Measurements from ENCODE around the gene PGPEP1.
"Not testable (repeated sequence)": the region's sequence is repeated elsewhere in the genome, so short reads cannot be mapped to it uniquely, and the experiment has no call there.

Gene PGPEP1

DNA sequence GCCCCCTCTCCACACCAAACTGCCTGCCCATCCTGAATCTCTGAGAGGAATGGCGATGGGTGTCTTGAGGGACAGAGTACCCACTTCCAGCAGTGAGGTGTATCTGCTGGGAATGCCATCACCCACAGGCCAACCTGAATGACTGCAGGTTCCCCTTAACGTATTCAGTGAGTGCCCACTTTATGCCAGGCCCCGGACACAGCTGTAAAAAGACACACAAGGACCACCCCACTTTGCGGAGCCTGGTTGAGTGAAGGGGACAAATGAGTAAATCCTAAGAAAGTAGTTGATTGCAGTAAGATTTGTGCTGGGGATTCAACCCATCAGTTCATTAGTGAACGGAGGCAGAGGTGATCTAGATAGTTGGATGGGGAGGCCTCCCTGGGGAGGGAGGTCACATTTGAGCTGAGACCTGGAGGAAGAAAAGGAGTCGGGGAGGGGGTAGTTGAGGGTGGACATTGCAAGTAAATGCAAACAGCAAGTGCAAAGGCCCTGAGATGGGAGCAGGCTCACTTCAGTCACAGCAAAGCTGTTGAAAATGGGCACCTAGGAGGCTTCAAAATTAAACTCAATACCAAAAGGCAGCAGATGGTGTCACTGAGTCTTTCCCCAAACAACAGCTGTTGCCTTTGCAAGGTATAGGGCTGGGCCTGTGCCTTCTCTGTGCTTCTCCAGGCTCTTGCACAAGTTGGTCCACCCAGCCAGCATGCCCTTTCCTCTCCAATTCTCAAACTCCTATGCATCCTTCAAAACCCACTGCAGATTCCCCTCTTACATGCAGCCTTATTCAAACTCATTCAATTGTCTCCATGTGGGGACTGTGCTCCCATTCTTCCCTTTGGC, 49.9 kb downstream of the PGPEP1 start:
- no peak for DNase-seq (ENCODE audit: low read depth in 2 of 2)

DNA sequence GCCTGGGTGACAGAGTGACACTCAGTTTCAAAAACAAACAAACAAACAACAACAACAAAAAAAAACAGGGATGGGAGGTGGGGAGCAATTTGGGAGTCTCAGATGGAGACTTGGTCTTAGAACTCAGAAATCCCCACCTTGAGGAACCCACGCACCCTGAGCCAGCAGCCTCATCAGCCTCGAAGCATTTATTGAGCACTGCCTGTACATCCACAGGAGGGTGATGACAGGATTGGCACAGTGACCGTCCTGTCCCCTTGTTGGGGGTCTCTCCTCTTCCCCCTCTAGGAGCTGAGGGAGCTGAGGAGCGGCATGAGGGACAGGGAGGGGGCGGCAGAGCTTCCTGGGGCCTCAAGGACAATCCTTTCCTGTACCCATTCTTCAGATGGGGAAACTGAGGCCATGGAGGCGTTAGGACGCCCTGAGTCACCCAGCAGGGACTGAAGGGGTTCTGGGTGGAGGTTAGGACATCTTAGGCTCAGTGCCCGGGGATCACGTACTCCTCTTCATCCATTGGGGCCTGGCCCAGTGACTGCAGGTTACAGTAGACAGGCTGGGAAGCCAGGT, 51.2 kb downstream of the PGPEP1 start:
- DNase-seq (ENCODE audit: low read depth in 2 of 2): no peak

DNA sequence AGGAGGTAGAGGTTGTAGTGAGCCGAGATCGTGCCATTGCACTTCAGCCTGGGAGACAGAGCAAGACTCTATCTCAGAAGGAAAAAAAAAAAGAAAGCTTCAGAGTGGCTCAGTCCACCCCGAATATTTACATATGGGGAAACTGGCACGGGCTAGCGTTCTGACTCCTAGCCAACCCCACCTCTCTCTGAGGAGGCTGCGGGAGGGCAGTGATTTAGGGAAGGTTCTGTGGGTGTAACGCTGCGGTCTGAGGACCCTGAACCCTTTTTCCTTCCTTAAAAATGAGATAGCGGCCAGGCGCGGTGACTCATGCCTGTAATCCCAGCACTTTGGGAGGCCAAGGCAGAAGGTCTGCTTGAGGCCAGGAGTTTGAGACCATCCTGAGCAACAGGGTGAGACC, 52.0 kb downstream of the PGPEP1 start:
- DNase-seq (ENCODE audit: low read depth in 2 of 2): no peak

DNA sequence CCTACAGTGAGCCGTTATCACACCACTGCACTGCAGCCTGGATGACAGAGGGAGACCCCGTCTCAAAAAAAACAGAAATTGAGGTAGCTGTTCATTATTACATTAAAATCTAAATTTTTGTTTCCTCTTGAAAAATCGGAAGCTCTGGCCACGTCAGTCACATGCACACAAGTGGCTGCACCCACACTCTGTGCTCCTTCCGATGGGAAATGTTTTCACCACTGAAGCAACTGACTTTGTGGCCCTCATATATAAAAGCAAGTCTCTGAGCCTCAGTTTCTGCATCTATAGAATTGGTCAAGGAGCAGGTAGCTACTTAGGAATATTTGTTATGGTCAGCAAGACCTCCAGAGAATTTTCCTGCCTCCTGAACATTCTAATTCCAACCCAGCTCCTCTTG, 52.5 kb downstream of the PGPEP1 start:
- DNase-seq (ENCODE audit: low read depth in 2 of 2): no peak

DNA sequence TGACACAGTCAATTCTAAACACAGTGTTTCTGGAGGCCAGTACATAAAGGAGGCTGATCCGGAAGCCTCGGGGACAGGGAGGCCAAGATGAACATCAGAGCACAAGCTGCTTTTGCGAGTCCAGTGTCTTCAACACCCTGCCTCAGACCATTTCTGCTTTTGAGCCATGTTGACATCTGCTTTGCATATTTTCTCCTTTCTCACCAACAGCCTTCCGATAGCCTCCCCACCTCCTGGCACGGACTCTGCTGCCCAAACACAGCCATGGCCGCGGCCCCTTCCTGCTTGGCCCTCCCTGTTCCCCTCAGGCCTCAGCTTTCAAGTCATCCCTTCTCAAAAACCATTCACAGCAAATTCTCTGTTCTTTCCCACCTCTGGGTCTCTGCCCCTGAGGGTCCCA, 53.4 kb downstream of the PGPEP1 start:
- no peak for DNase-seq (ENCODE audit: low read depth in 2 of 2)

DNA sequence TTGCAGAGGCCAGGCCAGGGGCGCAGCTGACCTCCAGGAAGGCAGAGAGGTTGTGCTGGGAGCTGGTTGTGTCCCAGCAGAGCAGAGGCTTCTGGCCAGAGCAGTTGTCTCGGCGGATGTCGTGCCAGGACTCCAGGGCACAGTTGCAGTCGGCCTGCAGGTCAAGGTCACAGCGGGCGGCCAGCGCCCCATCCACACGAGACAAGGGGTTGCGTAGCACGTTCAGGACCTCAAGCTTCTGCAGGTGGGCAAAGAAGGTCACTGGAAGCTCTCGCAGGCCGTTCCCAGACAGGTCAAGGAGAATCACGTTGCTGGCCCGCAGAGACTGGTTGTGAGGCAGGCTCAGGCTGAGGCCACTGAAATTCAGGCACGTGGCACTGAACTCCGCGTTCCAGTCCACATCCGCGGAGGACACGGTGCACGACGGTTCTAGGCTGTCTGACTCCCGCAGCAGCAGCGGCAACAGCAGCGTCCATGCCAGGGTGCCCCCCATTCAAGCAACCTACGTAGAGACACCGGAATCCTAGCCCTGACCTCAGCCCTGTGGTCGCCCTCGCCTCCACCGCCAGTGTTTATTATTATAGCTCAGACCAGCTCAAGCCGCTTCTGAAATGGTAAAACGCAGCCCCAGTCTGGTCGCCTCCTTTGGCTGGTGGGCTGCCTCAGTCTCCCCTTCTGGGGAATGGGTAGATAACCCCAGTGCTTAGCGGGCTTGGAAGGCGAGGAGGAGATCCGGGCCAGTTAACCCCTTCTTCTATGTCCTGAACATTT, 56.3 kb downstream of the PGPEP1 start:
- DNase-seq (ENCODE audit: low read depth in 2 of 2): no peak

DNA sequence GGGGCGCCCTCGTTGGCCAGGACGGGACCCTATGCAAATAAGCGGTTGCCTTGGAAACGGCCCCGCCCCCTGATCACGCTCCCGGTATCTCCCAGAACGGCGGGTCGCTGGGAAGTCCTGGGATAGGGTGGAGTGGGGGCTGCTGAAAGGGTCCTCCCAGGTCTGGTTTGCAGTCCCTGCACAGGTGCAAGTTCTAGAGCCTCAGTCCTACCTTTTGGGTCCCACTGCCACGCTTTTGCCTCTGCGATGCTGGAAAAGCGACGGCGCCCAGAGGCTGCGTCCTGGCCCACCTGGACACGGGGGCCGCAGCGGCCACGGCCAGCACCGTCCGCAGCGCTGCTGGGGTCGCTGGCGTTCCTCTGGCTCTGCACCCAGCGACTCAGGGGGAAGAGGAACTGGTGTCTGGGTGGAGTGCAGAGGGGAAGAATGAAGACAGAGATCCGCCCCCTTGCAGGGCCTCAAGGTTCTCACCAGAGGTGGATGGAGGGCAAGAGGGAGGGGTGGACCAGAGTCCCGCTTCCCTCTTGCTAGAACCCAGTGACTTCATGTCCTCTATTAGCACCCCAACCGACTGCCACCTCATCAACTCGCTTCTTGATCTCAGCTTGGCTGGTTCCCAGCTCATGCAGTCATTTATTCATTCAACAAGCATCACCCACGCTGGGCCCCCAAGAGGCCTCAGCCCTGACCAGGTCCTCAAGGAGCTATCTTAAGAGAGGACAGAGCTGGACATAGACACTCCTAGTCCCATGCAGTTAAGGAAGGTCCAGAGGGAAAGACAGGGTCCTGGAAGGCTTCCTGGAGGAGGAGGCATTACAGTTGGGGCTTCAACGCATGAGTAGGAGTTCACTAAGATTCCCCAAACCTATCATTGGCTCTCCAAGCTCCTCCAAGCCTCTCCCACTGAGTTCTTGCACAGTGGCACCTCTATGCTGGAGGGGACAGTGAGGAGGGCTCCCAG, 57.1 kb downstream of the PGPEP1 start, which contains the start of gene LRRC25:
Gene LRRC25, minus strand, starts transcription at position 381 of the 961 bp plus-strand sequence. CDS start 659 bp downstream, outside the sequence.
- DNase-seq (ENCODE audit: low read depth in 2 of 2): no peak

DNA sequence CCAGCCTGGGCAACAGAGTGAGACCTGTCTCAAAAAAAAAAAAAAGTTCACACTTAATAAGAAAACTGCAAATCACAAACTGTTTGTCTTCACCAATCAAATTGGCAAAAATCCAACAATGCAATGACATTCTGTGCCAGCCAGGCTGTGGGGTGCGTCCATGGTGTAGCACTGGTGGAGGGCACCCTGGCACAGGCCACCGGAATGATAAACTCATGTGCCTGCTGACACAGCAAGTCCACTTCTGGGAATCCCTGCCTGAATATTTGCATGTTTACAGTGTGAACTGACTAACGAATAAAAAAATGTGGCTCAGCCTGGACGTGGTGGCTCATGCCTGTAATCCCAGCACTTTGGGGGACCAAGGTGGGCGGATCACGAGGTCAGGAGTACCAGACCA, 58.6 kb downstream of the PGPEP1 start:
- no peak for DNase-seq (ENCODE audit: low read depth in 2 of 2)

DNA sequence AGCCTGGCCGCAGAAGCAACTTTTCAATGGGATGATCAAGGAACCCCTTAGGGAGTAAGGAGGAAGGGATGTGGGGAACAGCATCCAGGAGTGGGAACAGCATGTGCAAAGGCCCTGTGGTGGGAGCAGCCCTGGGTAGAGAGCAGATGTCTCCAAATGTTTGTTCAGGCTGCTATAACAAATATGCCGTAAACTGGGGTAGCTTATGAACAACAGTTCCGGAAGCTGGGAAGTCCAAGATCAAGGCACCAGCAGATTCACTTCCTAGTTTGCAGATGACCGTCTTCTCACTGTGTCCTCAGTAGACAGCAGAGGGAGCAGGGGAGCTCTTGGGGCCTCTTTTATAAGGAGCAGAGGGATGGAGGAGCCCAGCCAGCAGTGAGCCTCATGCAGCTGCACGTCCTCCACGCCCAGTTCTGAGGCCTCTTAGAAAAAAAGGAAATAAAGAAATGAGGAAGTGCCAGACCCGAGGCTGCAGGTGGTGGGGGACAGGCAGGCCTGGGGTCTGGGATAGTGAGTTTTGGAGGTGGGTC, 61.2 kb downstream of the PGPEP1 start:
- DNase-seq (ENCODE audit: low read depth in 2 of 2): no peak

DNA sequence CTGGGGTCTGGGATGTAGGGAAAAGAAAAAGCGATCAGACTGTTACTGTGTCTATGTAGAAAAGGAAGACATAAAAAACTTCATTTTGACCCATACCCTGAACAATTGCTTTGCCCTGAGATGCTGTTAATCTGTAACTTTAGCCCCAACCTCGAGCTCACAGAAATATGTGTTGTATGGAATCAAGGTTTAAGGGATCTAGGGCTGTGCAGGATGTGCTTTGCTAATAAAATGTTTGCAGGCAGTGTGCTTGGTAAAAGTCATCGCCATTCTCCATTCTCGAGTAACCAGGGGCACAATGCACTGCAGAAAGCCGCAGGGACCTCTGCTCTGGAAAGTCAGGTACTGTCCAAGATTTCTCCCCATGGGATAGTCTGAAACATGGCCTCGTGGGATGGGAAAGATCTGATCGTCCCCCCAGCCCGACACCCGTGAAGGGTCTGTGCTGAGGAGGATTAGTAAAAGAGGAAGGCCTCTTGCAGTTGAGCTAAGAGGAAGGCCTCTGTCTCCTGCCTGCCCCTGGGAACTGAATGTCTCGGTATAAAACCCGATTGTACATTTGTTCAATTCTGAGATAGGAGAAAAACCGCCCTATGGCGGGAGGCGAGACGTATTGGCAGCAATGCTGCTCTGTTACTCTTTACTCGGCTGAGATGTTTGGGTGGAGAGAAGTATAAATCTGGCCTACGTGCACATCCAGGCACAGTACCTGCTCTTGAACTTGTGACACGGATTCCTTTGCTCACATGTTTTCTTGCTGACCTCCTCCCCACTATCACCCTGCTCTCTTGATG, 62.3 kb downstream of the PGPEP1 start:
- DNase-seq (ENCODE audit: low read depth in 2 of 2): not testable (repeated sequence)

DNA sequence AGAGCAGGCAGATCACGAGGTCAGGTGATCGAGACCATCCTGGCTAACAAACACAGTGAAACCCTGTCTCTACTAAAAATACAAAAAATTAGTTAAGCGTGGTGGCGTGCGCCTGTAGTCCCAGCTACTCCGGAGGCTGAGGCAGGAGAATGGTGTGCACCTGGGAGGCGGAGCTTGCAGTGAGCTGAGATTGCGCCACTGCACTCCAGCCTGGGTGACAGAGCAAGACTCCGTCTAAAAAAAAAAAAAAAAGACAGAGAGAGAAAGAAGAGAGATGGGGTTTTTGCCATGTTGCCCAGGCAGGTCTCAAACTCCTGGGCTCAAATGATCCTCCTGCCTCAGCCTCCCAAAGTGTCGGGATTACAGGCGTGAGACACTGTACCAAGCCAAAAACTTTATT, 65.4 kb downstream of the PGPEP1 start:
- DNase-seq (ENCODE audit: low read depth in 2 of 2): not testable (repeated sequence)

DNA sequence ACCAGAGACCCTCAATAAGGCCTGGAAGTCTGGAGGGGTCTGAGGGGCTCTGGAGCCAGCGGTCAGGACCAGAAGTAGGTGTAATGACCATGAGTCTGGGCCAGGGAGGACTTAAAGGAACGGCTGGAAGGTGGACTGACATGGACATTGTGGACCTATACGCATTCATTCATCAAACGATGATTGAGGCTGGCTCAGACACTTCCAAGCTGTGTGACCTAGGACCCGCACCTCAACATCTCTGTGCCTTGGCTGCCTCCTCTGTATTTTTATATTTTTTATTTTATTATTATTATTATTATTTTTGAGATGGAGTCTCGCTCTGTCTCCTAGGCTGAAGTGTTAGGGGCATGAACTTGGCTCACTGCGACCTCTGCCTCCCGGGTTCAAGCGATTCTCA, 66.4 kb downstream of the PGPEP1 start:
- no peak for DNase-seq (ENCODE audit: low read depth in 2 of 2)

DNA sequence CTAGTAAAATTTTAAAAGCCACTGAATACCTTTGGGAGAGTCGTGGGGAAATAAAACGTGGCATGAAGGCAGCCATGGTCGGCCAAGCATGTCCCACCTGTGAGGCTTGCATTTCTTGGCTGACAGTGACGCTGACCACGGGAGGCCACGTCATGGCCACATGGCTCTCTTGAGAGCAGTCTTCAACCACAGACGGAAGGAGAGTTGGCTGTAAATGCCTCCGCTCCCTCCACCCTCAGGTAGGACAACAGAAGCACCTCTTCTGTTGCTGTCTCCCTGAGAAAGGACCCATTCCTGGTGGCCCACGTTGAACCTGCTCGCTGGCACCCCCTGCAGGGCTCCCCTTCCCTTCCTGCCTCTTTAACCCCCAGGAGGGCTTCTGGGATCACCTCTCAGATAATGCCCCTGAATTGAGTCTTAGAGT, 67.7 kb downstream of the PGPEP1 start:
- no peak for DNase-seq (ENCODE audit: low read depth in 2 of 2)

DNA sequence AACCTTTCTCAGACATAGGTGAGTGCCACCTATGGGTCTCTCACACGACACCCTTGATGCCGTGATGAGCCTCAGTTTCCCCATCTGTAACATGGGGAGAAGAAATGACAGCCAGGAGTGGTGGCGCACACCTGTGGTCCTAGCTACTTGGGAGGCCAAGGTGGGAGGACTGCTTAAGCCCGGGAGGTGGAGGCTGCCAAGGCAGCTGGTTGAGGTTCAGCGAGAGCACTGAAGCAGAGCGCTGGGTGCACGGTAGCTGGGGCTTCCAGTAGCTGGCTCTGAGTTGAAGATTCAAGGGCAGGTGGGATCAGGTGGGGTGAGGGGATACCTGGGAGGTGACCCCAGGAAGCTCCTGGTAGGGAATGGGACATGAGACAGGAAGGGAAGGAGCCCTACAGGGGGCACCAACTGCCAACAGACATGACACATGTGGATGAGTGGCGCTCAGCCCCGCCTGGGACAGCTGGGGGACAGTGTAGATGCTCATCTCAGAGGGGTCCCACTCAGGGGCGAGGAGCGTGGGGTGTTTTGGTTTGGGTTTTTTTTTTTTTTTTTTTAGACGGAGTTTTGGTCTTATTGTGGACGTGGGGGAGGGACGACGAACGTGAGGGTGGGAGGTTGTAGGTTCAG, 72.3 kb downstream of the PGPEP1 start:
- DNase-seq (ENCODE audit: low read depth in 2 of 2): no peak

DNA sequence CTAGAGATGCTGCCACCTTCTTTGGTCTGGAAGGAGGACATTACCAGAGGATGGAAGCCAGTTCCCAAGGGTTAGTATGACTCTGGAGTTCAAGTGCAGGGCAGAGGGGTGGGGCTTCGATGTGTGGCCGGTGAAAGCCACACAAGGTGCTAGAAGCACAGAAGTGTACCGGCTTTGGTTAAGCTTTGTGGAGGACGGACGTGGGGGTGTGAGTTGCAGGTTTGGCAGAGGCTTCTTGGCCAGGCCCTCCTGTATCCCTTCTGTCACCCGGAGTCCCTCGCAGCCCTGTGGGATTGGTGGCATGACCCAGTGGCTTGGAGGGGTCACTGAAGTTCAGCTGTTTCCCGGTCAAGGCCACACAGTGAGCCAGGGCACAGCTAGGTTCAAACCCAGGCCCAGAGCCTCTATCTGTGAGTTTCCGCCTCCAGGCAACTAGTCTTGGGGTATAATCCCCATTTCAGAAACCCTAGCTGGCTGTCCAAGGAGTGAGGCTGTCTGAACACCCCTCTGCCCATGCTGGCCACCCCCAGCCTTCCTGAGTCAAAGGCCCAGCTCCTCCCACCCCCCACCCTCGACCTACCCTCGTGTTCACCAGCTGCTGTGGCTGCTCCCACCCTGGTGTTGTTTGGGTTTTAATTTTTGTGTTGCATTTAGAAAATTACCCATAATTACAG, 74.2 kb downstream of the PGPEP1 start:
- no peak for DNase-seq (ENCODE audit: low read depth in 2 of 2)

DNA sequence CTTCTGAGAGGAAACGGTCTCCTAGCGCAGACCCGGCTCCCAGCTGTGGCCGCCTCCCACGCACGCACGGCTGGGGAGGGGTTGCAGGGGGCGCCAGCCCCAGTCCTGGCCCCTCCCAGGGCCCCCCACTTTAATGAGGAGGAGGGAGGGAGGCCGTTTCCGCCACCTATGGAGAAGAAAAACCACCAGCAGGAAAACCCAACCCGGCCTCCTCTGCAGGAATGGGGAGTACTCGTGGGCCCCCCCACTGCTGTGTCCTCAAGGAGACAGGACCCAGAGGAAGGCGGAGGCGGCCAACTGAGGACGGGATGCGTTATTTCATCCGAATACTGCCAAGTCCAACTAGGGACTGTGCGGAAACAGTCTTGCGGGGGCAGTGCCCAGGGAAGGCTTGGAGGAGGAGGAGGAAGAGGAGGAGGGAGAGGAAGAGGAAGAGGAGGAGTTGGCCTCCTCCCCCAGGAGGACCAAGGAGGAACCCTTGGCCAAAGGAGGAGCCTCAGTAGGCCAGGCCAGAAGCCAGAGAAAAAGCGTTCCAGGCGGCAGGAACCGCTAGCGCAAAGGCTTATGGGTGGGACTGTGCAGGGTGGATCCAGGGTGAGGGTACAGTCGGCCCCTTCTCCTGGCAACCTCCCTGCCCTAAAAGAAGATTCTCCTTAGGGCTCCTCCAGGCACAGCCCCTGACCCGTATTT, 74.9 kb downstream of the PGPEP1 start:
- no peak for DNase-seq (ENCODE audit: low read depth in 2 of 2)

DNA sequence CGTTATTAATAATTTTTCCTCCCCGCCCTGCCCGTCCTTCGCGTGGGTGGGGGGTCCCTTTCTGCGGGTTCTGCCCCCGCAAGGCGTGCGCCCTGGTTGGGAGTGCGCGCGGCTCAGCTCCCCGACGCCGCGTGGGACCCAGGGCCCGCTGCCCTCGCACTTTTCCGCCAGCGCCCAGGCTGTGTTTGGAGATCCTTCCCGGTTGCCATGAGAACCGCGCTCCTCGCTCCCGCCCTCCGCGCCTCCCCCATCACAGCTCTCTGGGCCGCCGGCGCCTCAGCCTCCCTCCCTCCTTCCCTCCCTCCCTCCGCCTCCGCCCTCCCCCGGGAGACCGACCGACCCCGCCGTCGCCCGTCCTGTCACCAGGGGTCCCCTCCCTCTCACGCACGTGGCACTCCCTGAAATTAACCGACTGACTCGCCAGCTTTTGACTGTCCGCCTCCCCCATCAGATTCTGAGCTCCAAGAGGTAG, 76.4 kb downstream of the PGPEP1 start:
- peak; percentile 50 to 52 for DNase-seq (ENCODE audit: low read depth in 2 of 2)

DNA sequence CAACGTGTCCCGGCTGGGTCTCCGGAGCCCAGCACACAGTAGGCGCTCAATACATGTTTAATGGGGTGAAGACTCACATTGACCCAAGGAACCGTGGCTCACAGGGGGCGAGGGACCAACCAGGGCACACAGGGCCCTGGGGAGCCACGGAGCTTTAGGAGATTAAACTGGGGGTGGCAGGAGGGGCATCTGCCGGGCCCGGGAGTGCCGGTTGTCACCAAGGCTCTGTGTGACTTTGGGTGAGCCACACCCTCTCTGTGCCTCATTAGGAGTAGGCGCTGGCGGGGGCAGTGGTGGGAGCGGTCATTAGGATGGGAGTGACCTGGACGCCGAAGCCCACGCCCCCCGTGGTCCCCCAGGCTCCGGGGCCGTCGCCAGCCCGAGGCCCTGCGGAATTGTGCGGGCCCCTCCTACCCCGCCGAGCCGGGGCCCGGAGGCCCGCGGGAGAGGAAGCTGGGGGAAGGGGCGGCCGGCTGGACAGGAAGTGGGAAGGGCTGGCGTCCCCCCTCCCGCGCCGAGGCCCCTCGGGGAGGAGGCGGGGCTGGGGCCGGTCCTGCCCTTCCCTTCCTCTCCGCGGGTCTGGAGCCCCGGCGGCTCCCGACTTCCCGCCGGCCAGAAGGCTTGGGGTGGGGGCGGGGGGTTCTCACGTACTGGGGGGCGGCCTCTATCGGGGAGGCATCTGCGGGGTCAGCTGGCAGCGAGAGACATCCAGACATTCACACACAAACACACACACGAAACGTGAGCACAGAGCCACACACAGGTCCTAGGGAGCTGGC, 77.0 kb downstream of the PGPEP1 start:
- DNase-seq (ENCODE audit: low read depth in 2 of 2): no peak
